GM12874 (cell line): ENCODE measurements around the gene TMEM39A.

Experiments
- CTCF ChIP-seq: IDR thresholded peaks from 2 replicates; pipeline ENCODE4 v1.5.1; 2011; ENCODE audit warnings: low read depth, mild to moderate bottlenecking, control low read depth, low read length, moderate library complexity; ENCODE audit not compliant: insufficient read depth

Gene TMEM39A

GRCh38 chr3:119427669-119428068, 35.7 kb downstream of the TMEM39A start:
- TF ChIP-seq CTCF: no peak

GRCh38 chr3:119420196-119420595, 43.2 kb downstream of the TMEM39A start:
- TF ChIP-seq CTCF: no peak

DNA sequence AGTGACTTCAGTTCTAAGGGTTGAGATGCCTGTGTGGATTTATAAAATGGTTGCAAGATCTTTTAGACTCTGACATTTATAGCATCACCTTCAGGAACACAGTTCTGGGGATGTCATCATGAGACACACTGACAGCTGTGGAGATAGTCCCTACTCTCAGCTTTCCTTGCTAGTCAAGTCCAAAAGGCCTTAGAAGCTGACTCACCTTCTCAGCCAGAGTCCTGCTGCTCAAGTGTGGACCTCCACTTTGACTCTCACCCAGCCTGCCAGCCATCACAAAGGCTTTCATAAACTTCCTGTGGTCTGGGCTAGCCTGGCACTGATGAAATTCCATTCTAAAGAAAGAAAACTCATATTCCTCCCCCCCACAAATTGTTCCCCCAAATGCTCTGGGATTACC, 44.8 kb downstream of the TMEM39A start:
- no peak for TF ChIP-seq CTCF

DNA sequence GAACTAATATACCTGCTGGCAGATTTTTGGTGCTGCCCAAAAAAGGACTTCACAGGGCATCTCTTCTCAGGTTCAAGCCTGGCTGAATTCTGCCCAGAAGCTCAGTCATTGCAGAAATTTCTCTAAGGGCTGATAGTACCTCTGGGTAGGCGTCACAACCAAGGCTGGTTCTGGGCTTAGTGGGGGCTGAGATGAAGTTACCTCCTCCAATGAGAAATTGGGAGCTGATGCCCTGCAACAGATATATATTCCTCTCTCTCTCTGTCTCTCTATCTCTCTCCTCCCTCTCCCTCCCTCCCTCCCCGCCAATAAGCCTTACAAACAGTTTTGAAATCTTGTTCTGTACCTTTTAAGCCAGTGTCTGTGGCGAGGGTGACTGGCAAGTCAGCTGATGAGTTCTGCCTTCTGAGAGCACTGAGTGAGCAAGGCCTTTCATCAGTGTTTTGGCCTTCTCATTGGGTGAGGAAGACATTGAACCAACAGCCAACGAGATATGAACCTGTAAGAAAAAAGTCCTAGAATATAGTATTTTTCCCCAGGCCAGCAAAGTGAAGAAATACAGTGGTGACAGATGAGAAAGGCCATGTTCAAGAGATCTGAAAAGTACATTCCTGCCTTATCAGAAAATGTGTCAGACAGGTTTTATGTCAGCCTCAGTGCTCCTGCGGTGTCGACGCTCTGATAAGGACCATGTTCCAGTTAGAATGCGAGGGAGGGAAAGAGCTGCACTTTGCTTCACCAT, 45.5 kb downstream of the TMEM39A start:
- no peak for TF ChIP-seq CTCF

GRCh38 chr3:119416873-119417272, 46.5 kb downstream of the TMEM39A start:
- TF ChIP-seq CTCF: no peak

DNA sequence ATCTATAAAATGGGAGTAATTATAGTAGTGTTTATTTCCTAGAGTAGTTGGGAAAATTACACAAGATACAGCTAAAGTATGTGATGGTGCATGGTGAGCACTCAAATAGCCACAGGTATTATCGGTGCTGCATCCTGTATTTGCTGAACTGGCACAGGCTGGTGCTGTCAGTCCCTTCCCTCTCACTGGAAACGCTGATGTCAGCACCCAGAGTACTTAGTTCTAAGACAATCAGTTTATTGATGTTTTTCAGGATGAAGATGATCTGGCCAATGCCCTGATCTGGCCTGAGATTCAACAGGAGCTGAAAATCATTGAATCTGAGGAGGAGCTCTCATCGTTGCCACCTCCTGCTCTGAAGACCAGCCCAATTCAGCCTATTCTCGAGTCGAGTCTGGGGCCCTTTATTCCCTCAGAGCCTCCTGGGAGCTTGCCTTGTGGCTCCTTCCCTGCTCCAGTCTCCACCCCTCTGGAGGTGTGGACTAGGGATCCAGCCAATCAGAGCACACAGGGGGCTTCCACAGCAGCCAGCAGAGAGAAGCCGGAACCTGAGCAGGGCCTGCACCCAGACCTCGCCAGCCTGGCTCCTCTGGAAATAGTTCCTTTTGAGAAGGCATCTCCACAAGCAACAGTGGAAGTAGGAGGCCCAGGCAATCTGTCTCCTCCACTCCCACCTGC, 49.7 kb downstream of the TMEM39A start:
- no peak for TF ChIP-seq CTCF

- no peak for TF ChIP-seq CTCF
These were observed 53.6 kb downstream of the TMEM39A start for GRCh38 chr3:119409844-119410243.
